ENCODE data around the gene WASF1. TPM values are rescaled to one million over a fixed set of nuclear protein-coding genes. Genes with fewer than 3 reads are reported as not detected.
A peak's percentile ranks its signal among the peaks of the same experiment; 100 is the strongest.

Gene WASF1
- total RNA-seq (2014; rRNA removed; shearing (Covaris generic); ENCODE audit: low replicate concordance), result 21.9 and 26.5 TPM in 2 replicates

DNA sequence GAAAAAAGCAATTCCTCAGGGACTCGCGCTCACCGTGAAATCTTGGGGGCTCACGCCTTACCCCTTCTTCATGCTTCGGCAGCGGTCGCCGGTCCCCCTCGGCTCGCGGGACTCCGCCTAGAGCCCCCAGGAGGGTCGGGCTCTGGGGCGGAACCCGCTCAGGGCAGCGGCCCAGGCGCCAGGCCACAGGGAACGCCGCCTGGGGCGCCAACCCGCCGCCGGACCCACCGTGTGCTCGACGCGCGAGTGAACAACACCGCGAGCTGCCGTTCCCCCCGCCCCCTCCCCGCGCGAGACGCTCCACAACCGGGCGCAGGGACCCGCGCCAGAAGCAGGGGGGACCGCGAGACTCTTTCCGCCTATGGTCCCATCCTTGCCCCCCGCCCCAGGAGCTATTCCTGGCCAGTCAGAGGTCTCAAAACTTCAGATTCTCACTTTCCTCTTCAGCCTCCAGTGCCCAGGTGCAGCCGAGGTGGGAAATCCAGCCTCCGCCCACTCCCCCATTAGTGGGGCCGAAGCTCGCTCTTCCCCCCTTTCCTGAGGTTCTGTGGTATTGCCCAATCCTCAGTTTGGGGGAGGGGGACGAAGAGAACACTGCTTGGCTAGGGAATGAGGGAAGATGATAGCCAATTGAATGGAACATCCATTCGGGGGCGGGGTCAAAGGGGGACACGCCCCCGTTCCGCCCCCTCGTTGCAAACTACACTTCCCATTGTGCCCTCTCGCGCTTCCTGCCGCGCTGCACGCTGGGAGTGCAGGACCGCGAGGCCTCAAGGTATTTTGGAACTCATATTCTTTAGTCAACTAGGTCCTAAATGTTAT is at the start of gene WASF1:
Gene WASF1 (minus strand): TSS at position 265 of the 822 bp plus-strand sequence. CDS start 52,069 bp downstream, outside the sequence.
- peak; percentile 97 for DNase-seq (ENCODE audit: low read depth)
- in situ Hi-C loops (cut with HindIII; ENCODE audit: low pct_unique_long_range_greater_than_20kb, low sequenced_read_pairs), result no loop called here

DNA sequence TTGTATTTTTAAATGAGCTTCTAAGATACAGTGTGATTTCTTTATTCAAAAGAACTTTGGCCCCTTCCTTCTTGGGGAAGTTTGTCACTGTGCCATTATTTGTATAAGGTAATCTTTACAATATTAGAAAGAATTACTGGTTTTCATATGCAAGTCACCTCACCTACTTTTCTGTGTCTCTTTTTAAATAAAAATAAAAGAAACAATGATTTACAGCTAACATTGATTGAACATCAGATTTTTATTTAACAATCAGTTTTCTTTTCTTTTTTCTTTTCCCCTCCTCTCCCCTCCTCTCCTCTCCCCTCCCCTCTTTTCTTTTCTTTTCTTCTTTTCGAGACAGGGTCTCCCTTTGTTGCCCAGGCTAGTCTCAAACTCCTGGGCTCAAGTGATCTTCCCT is 46.8 kb upstream of the WASF1 start:
- no peak for DNase-seq (ENCODE audit: low read depth)
- in situ Hi-C loops (cut with HindIII; ENCODE audit: low pct_unique_long_range_greater_than_20kb, low sequenced_read_pairs), result no loop called here

DNA sequence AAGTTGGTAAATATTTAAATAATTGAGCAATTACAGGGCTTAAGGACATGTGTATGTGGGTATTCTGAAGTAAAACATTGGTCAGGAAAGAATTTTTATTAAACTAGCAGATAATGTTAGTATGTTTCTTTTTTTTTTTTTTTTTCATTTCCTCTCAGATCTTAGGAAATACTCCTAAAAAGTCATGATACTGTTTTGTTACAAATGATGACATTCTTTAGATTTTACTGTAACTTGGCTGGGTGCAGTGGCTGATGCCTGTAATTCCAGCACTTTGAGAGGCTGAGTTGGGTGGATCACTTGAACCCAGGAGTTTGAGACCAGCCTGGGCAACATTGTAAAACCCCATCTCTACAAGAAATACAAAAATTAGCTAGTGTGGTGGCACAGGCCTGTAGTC is 42.3 kb upstream of the WASF1 start:
- no peak for DNase-seq (ENCODE audit: low read depth)

DNA sequence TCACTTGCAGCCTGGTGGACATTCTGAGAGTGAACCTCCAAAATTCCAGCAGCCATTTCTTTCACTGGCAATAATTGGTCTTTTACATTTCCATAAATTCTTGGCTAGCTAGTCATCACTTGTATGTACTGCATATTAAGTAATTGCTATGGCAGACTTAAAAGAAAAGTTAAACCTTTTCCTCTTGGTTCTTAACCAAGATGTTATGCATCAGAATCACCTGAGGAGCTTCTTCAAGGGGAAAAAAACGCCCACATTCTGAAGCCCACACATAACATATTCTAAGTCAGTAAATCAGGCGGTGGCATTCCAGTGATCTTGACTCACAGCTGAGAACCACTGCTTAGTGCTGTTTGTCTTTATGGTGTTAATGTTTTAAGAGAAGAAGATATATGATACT is 37.8 kb upstream of the WASF1 start:
- peak; percentile 91 for DNase-seq (ENCODE audit: low read depth)
- in situ Hi-C loops (cut with HindIII; ENCODE audit: low pct_unique_long_range_greater_than_20kb, low sequenced_read_pairs), result no loop called here

More for the DNA sequence above, 42.3 kb upstream of the WASF1 start:
- in situ Hi-C loops (cut with HindIII; ENCODE audit: low pct_unique_long_range_greater_than_20kb, low sequenced_read_pairs), result no loop called here

DNA sequence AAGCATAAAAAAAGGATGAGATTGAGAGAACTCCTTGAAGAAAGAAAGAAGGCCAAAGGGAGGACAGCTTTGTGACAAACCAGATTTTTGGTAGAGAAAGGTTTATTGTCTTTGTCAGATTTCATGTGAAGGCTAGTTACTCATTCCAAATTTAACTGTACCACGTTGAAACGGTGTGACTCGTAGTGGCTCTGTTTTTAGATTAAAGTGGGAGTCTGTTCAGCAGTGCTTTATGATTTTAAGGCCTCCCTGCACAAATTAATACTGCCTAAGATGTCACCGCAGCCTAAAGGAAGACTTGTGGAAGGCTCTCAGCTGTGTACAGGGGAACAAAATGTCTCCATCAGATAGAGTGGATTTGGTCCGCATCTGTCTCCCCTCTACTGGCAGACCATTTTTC is 36.7 kb upstream of the WASF1 start:
- in situ Hi-C loops (cut with HindIII; ENCODE audit: low pct_unique_long_range_greater_than_20kb, low sequenced_read_pairs), result no loop called here

DNA sequence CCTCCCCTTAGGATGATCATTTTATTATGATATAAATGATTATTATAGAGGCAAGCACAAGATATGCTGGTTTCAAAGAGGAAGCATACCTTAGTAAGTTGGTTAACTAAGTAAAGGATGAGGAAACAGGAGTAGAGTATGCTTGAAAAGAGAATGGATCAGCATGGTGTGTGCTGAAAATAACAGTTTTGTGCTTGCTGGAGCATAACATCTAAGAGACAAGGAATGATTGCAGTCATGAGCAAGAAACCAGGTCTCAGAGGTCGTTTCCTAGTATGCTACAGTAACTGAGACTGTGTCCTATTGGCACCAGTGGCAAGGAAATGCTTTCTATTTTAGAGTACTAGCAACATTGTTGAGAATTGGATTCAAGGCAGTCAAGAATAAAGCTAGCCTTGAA is 34.9 kb upstream of the WASF1 start:
- DNase-seq (ENCODE audit: low read depth), result peak; percentile 56

More for the DNA sequence above, 36.7 kb upstream of the WASF1 start:
- DNase-seq (ENCODE audit: low read depth), result no peak

DNA sequence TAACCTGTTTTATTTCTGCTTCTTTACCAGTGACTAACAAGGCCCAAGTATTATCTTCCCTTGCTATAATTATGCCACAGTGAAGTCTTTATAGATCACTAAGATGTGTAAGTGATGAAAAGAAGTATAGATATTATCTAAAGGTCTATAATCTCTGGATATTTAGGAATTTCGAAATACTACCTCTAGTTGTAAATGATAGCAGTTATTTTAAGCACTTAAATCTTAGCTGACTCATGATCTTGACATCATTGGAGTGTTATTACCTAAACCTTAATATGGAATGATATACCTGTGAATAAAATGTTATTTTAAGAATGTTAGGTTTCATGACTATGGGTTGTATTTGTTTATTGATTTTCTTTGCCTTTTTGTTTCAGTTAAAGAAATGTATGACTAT is 32.3 kb upstream of the WASF1 start:
- in situ Hi-C loops (cut with HindIII; ENCODE audit: low pct_unique_long_range_greater_than_20kb, low sequenced_read_pairs), result no loop called here
- DNase-seq (ENCODE audit: low read depth), result no peak

More for the DNA sequence above, 34.9 kb upstream of the WASF1 start:
- in situ Hi-C loops (cut with HindIII; ENCODE audit: low pct_unique_long_range_greater_than_20kb, low sequenced_read_pairs), result no loop called here

DNA sequence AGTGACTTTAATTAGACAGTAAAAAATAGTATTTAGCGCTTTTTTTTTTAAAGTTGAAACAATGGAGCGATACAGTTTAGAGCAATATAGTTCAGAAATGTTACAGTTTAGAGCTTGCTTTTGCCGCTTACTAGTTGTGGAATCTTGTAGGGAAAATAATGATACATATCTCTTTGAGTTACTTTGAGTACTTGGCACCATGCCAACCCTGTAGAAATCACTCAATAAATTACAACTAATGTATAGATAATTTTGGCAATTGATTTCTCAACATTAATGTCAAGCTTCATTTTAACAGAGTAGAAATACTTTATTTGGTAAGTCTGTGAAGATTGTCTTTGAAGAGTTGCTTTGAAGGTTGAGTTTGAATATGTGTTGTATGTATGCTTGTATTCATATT is 28.2 kb upstream of the WASF1 start:
- in situ Hi-C loops (cut with HindIII; ENCODE audit: low pct_unique_long_range_greater_than_20kb, low sequenced_read_pairs), result no loop called here
- DNase-seq (ENCODE audit: low read depth), result no peak

DNA sequence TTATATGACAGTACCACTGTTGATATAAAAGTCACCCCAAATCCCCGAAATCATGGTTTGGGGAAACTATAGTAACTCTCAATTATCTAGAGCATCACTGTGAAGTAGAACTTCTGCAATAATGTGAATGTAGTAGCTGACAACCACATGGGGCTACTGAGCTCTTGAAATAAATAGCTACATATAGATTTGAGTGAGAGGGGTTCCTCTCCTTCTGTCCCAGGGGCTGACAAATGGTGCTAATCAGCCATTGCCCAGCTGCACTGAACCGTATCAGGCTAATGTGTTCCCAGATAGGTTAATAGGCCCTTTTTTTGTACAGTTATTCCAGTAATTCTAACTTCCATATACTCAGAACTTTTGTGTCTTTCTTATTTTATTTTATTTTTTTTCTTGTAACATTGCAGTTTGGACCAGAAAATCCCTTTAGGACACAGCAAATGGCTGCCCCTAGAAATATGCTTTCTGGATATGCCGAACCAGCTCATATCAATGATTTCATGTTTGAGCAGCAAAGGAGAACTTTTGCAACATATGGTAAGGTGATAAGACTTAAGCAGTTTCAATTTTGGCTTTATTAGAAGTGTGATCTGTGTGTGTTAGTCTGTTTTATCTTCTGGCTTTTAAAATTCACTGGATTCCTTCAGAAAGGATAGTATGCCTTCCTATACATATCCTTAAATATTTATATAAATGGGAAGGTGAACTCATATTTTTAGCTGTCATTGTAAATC is 21.8 kb upstream of the WASF1 start:
- DNase-seq (ENCODE audit: low read depth), result no peak
- in situ Hi-C loops (cut with HindIII; ENCODE audit: low pct_unique_long_range_greater_than_20kb, low sequenced_read_pairs), result no loop called here

DNA sequence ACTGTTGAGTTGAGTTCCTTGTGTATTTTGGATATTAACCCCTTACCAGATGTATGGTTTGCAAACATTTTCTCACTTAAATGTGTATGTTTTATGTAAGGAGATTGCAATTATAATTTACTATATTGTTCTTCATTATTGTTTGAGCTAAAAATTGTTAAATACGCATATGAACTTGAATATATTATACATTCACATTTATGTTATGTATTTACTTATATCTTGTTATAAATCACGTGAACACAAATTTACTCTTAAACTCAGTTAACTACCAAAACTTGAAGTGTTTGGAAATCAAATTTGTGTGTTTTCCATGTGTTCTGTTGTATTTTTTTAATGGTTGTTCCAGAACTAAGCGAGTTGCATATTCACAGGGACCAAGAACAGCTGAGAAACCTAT is 19.1 kb upstream of the WASF1 start:
- DNase-seq (ENCODE audit: low read depth), result no peak
- in situ Hi-C loops (cut with HindIII; ENCODE audit: low pct_unique_long_range_greater_than_20kb, low sequenced_read_pairs), result no loop called here

DNA sequence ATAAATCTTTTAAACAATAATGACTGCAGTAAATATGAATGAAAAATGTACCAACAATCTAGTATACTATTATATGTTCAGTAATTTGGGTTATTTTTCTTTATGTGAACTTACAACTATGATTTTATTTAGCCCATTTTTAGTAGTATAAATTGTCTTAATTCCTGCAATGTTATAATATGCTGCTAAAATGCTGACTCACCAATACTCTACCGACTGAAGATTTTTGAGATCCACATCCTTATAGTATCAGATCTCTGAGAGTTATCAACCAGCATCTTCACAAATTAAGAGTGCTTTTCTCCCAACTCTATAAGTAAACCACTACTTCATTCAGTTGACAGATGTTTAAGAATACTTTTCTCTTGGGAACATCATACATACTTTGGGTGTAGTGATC is 17.4 kb upstream of the WASF1 start:
- in situ Hi-C loops (cut with HindIII; ENCODE audit: low pct_unique_long_range_greater_than_20kb, low sequenced_read_pairs), result no loop called here
- no peak for DNase-seq (ENCODE audit: low read depth)

DNA sequence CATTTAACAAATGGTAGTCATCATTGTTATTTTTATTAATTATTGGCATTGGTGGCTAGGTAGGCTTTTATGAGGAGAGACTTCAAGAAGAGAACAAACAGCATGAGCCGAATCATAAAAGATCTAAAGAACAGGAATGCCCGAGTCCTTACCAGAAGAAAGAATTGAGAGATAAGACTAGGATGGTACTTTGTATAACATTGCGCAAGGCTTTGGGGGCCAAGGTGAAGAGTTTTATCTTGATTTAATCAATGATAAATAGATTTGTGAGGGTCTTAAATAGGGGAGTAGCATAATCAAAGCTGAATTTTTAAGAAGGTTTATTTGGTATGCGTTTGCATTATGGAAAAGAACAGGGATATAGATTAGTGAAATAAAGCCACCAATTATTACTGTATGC is 16.2 kb upstream of the WASF1 start:
- DNase-seq (ENCODE audit: low read depth), result no peak
- in situ Hi-C loops (cut with HindIII; ENCODE audit: low pct_unique_long_range_greater_than_20kb, low sequenced_read_pairs), result no loop called here

DNA sequence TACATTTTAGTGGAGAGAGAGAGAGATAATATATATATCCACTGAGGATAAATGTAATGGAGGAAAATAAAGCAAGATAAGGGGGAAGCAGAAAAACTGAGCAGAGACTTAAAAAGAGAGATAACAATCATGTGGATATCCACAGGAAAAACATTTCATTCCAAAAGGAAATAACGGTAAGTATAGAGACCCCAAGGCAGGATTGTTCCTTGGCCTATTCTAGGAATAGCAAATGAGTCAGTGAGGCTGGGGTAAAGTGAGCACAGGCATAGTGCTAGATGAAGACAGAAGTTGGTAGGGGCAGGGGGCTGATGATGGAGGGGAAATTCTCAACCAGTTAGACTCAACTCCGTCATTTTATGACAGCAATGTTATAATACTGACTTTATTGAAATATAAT is 12.0 kb upstream of the WASF1 start:
- no peak for DNase-seq (ENCODE audit: low read depth)
- in situ Hi-C loops (cut with HindIII; ENCODE audit: low pct_unique_long_range_greater_than_20kb, low sequenced_read_pairs), result no loop called here

DNA sequence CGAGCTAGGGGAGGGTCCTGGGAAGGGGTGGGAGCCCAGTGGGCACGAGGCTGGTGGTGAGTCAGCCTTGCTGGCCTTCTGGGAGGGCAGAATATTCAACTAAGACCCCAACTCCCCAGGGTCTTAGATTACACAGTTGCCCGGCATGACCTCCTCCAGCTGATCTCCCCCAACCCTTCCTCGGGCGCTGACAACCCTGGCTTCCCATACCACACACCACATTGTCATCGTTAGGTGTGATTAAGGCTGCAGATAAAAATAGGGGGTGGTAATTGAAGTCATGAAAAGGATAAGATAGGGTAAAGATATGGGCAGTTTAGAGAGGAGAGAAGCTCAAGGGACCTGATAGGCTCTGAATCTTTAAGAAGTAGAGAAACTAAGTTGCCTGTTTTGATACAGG is 11.3 kb upstream of the WASF1 start:
- DNase-seq (ENCODE audit: low read depth), result no peak
- in situ Hi-C loops (cut with HindIII; ENCODE audit: low pct_unique_long_range_greater_than_20kb, low sequenced_read_pairs), result no loop called here

DNA sequence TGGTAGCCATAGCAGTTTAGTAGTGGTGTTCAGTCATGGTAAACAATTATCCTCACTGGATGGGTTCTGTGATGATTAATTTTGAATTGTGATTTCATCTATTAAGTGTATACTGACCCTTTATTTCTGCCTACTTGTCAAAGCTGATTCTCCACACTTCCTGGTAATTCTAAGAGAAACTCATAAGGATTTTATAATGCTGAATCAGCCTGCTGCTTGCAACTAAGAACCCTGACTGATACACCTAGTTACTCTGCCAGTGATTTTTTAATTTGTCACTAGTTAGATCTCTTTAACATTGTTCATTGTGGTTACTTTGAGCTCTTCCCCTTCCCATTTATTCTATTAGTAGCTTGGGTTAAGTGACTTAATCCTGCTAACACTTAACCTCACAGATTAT is 9.3 kb upstream of the WASF1 start:
- in situ Hi-C loops (cut with HindIII; ENCODE audit: low pct_unique_long_range_greater_than_20kb, low sequenced_read_pairs), result no loop called here
- no peak for DNase-seq (ENCODE audit: low read depth)

DNA sequence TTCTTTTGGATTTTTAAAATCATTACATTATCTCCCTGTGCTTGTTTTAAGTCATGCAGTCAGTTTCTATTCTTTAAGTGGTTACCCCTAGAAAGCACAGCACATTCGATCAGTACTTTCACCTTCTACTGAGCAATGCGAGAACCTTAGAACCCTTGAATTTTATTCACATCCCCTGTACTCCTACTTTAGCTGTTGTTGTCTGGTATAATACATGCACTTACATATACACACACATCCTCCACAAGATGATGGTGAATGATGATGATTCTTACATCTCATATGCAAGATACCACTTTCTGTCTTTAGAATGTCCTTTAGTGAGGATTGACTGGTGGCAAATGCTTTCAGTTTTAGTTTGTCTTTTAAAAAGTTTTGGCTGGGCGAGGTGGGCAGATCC is 6.4 kb upstream of the WASF1 start:
- in situ Hi-C loops (cut with HindIII; ENCODE audit: low pct_unique_long_range_greater_than_20kb, low sequenced_read_pairs), result no loop called here
- DNase-seq (ENCODE audit: low read depth), result no peak

DNA sequence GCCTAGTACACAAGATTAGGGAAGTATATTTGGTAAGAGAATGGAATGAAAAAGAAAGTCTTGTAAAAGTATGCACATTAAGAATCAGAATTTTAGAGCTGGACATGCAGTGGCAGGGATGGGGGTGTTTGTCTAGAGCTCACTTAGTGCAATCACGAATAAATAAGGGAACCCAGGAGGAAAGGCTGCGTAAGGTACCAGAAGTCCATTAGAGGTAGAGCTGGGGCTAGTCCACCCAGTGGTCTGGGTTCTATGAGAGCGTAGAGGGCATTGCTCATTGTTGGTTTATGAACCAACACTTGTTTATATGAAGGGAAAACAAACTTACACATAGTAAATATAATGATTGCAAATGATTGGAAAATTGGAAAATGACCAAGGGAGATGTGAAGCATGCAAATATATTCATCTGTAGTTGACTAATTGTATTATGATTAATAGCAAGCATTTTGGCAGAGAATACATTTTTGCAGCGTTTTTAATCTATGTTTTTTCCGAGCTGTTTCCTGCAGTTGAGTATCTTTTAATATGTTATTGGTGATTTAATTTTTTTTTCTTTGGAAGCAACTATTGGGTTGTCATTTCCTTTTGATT is 3.9 kb upstream of the WASF1 start:
- in situ Hi-C loops (cut with HindIII; ENCODE audit: low pct_unique_long_range_greater_than_20kb, low sequenced_read_pairs), result no loop called here
- no peak for DNase-seq (ENCODE audit: low read depth)

DNA sequence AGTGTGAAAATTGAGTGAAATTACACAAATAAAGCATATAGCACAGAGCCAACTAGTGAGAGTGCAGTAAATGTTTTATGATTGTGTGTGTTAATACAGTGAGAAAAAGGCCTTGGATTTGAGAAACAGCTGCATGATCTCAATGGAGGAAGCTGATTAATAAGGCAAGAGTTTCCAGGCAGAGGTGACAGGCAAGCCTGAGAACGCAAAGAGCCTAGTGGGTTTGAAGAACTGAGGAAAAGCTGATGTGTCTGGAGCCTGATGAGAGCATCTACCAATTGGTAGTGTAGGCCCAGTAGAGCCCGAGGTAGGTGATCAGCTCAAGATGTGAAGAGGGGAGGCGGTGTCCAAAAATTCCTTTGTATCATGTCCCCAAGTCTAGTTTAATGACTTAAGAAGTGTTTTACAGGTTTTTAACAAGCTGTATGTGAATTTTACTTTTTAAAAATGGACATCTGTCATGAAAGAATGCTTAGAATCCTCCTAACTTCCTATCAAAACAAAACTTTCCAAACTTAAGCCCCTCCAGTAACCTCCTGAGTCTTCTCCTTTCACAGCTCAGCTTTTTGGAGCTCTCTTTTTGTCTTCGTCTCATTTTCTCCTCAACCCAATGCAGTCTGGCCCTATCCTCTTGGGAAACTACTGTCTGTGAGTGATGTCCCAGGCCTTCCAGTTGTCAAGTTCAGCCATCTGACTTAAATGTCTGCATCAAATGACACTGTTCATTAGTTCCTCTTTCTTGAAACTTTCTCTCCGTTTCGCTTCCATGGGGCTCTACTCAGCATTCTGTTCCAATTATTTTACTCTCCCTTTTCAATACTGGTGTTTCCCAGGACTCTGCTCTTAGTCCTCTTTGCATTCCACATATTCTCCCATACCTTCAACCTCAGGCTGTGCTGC is 1.9 kb upstream of the WASF1 start:
- DNase-seq (ENCODE audit: low read depth), result no peak
- in situ Hi-C loops (cut with HindIII; ENCODE audit: low pct_unique_long_range_greater_than_20kb, low sequenced_read_pairs), result no loop called here
